ENCODE results near the gene NPFFR1.

DNA sequence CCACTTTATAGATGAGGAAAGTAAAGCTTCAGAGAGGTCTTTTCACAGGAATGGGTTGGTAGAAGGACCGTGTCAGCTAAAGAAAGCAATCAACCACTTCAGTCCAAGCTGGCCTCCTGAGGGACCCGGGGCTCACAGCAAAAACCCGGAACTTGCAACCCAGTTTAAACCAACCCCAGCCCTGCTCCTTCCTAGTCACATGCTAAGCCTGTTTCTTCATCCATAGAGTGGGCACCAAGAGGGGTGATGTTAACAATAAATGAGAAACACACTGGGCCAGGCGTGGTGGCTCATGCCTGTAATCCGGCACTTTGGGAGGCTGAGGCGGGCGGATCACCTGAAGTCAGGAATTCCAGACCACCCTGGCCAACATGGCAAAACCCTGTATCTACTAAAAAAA is 12.1 kb upstream of the NPFFR1 start:
- TF ChIP-seq, protein P1, sequence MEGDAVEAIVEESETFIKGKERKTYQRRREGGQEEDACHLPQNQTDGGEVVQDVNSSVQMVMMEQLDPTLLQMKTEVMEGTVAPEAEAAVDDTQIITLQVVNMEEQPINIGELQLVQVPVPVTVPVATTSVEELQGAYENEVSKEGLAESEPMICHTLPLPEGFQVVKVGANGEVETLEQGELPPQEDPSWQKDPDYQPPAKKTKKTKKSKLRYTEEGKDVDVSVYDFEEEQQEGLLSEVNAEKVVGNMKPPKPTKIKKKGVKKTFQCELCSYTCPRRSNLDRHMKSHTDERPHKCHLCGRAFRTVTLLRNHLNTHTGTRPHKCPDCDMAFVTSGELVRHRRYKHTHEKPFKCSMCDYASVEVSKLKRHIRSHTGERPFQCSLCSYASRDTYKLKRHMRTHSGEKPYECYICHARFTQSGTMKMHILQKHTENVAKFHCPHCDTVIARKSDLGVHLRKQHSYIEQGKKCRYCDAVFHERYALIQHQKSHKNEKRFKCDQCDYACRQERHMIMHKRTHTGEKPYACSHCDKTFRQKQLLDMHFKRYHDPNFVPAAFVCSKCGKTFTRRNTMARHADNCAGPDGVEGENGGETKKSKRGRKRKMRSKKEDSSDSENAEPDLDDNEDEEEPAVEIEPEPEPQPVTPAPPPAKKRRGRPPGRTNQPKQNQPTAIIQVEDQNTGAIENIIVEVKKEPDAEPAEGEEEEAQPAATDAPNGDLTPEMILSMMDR (IDR thresholded peaks at IDR 0.05): no peak
- no peak for TF ChIP-seq POLR2A (IDR thresholded peaks at IDR 0.05)

Data from lower leg skin (tissue), 3 donors.